Kidney epithelial cell (primary cell): ENCODE measurements around the gene ZC2HC1B. TPM values are rescaled to one million over a fixed set of nuclear protein-coding genes. Genes with fewer than 3 reads are reported as not detected.
"Not testable (repeated sequence)": the region's sequence is repeated elsewhere in the genome, so short reads cannot be mapped to it uniquely, and the experiment has no call there.

Source experiments
- DNase-seq: peaks from one replicate; pipeline ENCODE4 v3.0.0-alpha.2; 2010; ENCODE audit warnings: low read depth
- H3K27me3 ChIP-seq: 2 replicates; pipeline ENCODE4 v1.6.0; 2011; ENCODE audit warnings: low read length; ENCODE audit not compliant: control insufficient read depth, insufficient read depth
- H3K36me3 ChIP-seq: 2 replicates; pipeline ENCODE4 v1.5.1; 2011; ENCODE audit warnings: low read length; ENCODE audit not compliant: control insufficient read depth, insufficient read depth
- H3K4me3 ChIP-seq: 2 replicates; pipeline ENCODE4 v1.5.1; 2011; ENCODE audit warnings: low read depth, mild to moderate bottlenecking, control low read depth, low read length
- total RNA-seq: library from RNA; depleted of rRNA; stranded (reverse); fragments of >200 nt; gene quantifications from 2 replicates; pipeline ENCODE4 v1.2.3, GENCODE V29; 2015
- TF ChIP-seq, protein P1 (sequence below): IDR thresholded peaks from 2 replicates; pipeline ENCODE4 v1.5.1; 2011; ENCODE audit warnings: mild to moderate bottlenecking, moderate library complexity, low read length, control low read depth, inconsistent platforms; ENCODE audit not compliant: insufficient read depth, poor library complexity, severe bottlenecking

ZC2HC1B gene
- total RNA-seq, 1 donor from 2014 or later, result not detected

DNA sequence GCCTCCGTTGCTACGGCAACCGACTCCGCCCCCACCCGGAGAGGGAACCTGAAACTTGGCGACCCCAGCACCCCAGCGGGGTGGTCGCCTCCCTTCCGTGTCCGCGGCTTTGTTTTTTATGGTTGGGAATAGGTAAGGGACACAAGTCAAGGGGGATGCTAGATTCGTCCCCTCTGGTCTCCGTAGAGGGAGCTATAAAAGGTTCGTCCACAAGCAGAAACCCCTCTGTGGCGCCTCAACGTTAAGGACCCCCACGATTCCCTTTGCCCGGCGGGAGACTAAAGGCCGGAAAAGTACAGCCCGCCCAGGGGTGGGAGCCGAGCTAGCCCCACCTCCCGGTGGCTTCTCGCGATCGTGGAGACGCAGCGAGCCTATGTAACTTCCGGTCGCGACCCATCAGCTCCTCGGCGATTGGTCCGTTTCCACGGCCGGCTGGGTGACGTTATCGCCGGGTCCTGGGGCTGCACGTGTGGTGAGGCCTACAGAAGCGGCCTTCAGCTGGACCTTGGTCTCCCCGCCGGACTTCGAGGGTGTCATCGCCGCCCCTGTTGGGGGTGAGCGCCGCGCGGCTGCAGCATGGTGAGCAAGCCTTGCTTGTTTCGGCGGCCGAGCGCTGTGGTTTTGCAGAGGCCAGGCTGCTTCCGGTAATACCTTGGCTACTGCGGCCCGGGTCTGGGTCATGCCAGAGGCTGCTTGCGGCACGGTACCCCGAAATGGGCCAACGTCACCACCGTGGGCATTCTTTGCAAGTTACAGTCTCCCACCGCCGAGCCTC, 21.2 kb upstream of the ZC2HC1B start, which contains the start of gene LTV1:
TSS of gene LTV1 (plus strand) at position 437 of the 775 bp plus-strand sequence. CDS start at position 577, 140 bp downstream.
- peak; percentile 76 for DNase-seq
- peak within 1 kb of the TSS; percentile 87 for H3K4me3 ChIP-seq
- H3K27me3 ChIP-seq, result no peaks in the 10 kb centered on the region
- H3K36me3 ChIP-seq, result no peaks in the 10 kb centered on the region
- TF ChIP-seq, protein P1, sequence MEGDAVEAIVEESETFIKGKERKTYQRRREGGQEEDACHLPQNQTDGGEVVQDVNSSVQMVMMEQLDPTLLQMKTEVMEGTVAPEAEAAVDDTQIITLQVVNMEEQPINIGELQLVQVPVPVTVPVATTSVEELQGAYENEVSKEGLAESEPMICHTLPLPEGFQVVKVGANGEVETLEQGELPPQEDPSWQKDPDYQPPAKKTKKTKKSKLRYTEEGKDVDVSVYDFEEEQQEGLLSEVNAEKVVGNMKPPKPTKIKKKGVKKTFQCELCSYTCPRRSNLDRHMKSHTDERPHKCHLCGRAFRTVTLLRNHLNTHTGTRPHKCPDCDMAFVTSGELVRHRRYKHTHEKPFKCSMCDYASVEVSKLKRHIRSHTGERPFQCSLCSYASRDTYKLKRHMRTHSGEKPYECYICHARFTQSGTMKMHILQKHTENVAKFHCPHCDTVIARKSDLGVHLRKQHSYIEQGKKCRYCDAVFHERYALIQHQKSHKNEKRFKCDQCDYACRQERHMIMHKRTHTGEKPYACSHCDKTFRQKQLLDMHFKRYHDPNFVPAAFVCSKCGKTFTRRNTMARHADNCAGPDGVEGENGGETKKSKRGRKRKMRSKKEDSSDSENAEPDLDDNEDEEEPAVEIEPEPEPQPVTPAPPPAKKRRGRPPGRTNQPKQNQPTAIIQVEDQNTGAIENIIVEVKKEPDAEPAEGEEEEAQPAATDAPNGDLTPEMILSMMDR, result no peak

DNA sequence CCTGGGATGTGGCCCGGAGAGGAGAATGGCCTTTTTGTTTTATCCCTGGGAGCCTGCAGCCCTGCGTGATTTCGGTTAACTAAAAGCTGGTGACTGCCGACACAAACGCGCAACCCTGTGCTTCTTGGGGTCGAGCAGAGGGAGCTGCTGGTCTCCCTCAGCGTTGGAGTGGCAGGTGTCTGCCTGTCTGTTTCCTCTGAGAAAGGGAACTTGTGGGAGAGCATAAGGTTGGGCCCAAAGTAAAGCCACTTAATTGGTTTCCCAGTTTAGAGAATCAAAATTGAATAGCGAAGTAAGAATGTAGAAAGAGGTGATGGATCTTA, 20.6 kb upstream of the ZC2HC1B start:
- TF ChIP-seq, protein P1, result no peak

GRCh38 chr6:143844006-143844405, 20.3 kb upstream of the ZC2HC1B start:
- DNase-seq, result no peak
- Histone ChIP-seq H3K36me3 (no peaks in the 10 kb centered on the region), H3K4me3 (peak overlapping the region; percentile 87), H3K27me3 (no peaks in the 10 kb centered on the region)
- TF ChIP-seq, protein P1, result no peak

More for the DNA sequence above, 20.6 kb upstream of the ZC2HC1B start:
- H3K27me3 ChIP-seq, result no peaks in the 10 kb centered on the region
- no peak for DNase-seq
- no peaks in the 10 kb centered on the region for H3K36me3 ChIP-seq
- peak overlapping the region; percentile 87 for H3K4me3 ChIP-seq

DNA sequence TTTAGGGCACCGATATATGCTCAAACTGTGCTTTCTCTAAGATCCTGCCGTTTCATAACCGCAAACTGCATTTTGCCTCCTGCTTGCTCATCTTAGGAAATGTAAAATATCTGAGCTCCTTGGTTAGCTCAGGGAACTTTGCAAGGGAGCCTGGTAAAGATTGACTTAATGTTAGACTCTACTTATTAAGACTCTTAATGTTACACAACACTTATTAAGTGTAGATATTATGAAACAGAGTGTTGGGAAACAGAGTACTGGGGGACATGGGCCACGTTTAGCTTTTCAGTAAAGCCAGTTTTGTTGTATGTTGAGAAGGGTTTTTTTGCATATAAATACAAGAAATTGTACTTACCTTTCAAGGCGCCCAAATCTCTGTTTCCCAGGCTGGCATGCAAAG, 19.2 kb upstream of the ZC2HC1B start:
- TF ChIP-seq, protein P1, result no peak
- no peak overlapping the region for H3K4me3 ChIP-seq
- H3K36me3 ChIP-seq, result peaks cover 2% of the 10 kb centered on the region
- no peaks in the 10 kb centered on the region for H3K27me3 ChIP-seq
- no peak for DNase-seq

GRCh38 chr6:143851706-143852105, 12.6 kb upstream of the ZC2HC1B start:
- not testable (repeated sequence) for H3K4me3 ChIP-seq, H3K36me3 ChIP-seq, DNase-seq, H3K27me3 ChIP-seq

- not testable (repeated sequence) for H3K36me3 ChIP-seq, H3K27me3 ChIP-seq, DNase-seq, H3K4me3 ChIP-seq
These were observed 9.2 kb upstream of the ZC2HC1B start for GRCh38 chr6:143855057-143855456.

GRCh38 chr6:143856762-143857161, 7.5 kb upstream of the ZC2HC1B start:
- H3K4me3 ChIP-seq, H3K36me3 ChIP-seq, H3K27me3 ChIP-seq, DNase-seq: not testable (repeated sequence)
